ENCODE measurements around the gene CDC42BPG. TPM values are rescaled to one million over a fixed set of nuclear protein-coding genes. Genes with fewer than 3 reads are reported as not detected.
A peak's percentile ranks its signal among the peaks of the same experiment; 100 is the strongest.

The CDC42BPG gene
- total RNA-seq, 3 donors from 2014 or later: 0.13 to 0.33 (median 0.18) TPM

DNA sequence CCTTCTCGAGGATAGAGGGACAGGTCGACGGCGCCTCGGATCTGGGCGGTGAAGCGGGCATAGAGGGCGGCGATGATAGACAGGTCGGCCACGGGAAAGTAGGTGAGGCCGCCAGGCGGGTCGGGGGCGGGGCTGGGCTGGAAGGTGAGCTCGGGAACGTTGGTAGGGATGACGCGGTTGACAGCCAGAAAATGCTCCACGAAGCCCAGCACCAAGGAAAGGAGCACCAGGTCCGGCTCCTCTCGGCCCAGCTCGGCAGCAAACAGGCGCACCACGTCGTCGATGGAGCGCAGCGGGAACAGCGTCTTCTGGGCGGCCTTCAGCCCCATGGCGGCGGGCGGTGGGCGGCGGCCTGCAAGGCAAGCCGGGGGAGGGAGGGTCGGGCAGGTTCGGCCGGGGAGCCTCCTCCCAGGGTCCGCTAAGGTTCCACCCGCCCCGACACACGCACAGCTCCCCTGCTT, 34.6 kb downstream of the CDC42BPG start:
- Mint-ChIP-seq H3K4me1 (ENCODE audit: low read depth) (peaks cover 15% of the 10 kb centered on the region), H3K36me3 (ENCODE audit: insufficient read depth) (peaks cover 14% of the 10 kb centered on the region), H3K27me3 (ENCODE audit: low read depth) (no peaks in the 10 kb centered on the region), H3K4me3 (peak overlapping the region; percentile 96), H3K9me3 (no peaks in the 10 kb centered on the region)
- ATAC-seq: peak; percentile 29
- DNase-seq: no peak

DNA sequence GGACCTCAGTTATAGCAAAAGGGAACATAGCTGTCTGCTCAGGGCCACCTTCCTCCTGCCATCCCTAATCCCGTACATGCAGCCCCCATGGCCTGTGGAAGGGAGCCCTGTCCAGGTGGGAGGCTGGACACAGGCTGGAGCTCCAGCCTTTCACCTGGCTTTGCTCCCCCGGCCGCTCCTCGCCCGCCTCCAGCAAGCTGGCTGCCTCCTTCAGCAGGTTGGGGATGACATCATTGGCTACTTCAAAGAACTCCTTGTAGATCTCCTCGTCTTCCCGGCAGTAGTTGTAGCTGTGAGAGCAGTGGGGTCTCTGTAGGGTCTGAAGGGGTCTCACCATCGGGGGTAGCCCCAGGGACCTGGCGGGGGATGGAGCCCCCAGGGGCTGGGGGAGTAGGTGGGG, 39.0 kb downstream of the CDC42BPG start:
- Mint-ChIP-seq H3K36me3 (ENCODE audit: insufficient read depth) (peaks cover 16% of the 10 kb centered on the region), H3K9me3 (no peaks in the 10 kb centered on the region), H3K4me1 (ENCODE audit: low read depth) (peaks cover 33% of the 10 kb centered on the region), H3K4me3 (peak overlapping the region; percentile 33), H3K27me3 (ENCODE audit: low read depth) (no peaks in the 10 kb centered on the region)
- ATAC-seq (no peak), DNase-seq (no peak)

DNA sequence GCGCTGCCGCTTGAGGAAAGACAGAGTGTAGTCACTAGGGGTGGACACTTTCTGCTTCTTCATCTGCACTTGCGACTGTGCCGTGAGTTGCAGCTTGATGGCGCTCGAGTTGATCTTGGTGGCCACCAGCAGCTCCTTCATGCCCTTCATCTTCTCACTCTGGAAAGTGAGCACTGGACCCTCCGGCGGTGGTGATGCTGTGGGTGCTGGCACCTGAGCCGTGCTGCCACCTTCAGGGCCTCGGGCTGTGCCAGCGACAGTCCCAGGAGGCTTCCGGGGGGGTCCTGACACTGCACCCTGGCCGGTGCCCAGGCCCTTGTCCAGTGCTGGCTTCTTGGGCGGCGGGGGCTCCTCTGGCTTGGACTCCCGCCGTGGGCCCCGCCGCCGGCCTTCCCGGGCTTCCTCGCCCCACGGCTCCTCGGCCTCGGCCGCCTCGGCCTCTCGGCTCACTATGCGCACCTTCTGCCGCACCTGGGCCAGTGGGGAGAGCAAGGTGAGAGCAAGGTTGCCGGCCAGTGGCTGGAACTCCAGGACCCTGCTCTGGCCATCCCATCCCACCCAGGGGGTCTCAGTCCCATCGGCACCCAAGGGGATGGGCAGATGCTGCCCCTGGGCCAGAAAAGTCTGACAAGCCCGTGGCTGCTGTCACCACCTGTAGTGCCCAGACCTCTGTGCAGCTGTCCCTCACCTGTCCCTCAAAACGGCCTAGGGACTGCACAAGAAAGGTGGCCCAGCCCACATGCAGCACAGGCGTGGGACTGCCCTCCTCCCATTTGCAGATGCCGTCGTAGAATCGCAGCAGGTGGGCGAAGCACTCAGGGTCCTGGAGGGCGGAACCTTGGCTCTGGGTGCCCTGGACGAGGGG, 39.9 kb downstream of the CDC42BPG start:
- peaks cover 32% of the 10 kb centered on the region for H3K4me1 Mint-ChIP-seq (ENCODE audit: low read depth)
- no peaks in the 10 kb centered on the region for H3K27me3 Mint-ChIP-seq (ENCODE audit: low read depth)
- H3K36me3 Mint-ChIP-seq (ENCODE audit: insufficient read depth): peaks cover 16% of the 10 kb centered on the region
- peak overlapping the region; percentile 87 for H3K4me3 Mint-ChIP-seq
- ATAC-seq (no peak), DNase-seq (no peak)
- no peaks in the 10 kb centered on the region for H3K9me3 Mint-ChIP-seq

DNA sequence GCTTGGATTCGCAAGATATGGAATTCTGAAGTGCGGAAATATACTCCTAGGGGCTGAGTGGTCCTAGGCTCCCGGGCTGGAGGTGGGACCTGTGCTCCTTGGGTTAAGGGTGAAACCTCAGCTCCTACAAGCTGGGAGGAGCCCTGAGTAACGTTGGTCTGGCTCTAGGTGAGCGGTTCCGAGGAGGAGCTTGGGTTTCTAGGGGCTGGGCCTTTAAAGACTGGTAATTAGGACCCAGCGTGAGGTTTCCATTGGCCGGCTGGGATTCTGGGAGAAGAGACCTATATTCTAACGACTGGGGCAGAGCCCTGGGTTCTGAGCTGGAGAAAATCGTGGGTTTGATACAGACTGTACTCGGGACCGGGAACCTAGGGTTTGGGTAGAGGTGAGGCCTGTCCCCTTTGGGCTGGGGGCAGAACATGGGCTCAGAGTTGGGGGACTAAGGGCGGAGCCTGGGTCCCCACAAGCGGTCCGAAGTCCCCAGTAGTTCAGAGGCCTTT, 40.6 kb downstream of the CDC42BPG start:
- no peak for ATAC-seq

DNA sequence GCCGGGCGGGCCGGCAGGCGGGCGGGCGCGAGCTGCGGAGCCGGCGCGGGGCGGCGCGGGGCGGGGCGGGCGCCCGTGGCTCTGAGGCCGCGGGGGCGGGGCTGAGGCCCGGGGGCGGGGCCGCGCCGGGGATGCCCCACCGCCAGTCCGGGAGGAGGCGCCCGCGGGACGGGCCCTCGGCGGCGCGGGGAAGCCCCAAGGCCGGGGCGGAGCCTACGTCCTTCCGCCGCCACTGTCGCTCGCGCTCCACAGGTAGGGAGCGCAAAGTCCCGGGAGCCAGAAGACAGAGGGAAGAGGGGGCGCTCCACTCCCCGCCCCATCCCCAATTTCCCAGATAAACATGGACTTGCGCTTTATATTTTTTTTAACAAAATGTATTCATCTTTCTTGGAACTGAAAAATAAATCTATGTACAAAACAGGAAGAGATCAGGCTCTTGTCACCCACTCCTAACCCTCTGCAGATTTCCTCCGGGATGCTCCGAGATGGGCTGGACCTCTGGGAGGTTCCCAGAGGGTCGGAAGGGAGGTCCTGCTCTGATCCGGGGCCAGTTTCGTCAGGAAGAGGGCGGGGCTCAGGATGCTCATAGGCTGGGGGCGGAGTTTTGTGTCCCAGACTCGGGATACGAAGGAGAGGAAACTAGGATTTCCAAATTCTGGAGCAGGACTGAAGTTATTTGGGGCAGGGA, 41.2 kb downstream of the CDC42BPG start, which contains the start of gene MAP4K2:
TSS of gene MAP4K2 (minus strand) at position 57 of the 688 bp plus-strand sequence. CDS start 65 bp downstream, outside the sequence.
- DNase-seq (peak; percentile 82), ATAC-seq (peak; percentile 91)
- Mint-ChIP-seq H3K4me1 (ENCODE audit: low read depth) (peaks cover 32% of the 10 kb centered on the region), H3K36me3 (ENCODE audit: insufficient read depth) (peaks cover 18% of the 10 kb centered on the region), H3K9me3 (no peaks in the 10 kb centered on the region), H3K27me3 (ENCODE audit: low read depth) (no peaks in the 10 kb centered on the region), H3K4me3 (peak within 1 kb of the TSS; percentile 87)

More for the DNA sequence above, 40.6 kb downstream of the CDC42BPG start:
- H3K4me3 Mint-ChIP-seq: peak overlapping the region; percentile 87
- H3K4me1 Mint-ChIP-seq (ENCODE audit: low read depth): peaks cover 29% of the 10 kb centered on the region
- no peak for DNase-seq
- H3K9me3 Mint-ChIP-seq: no peaks in the 10 kb centered on the region
- H3K27me3 Mint-ChIP-seq (ENCODE audit: low read depth): no peaks in the 10 kb centered on the region
- H3K36me3 Mint-ChIP-seq (ENCODE audit: insufficient read depth): peaks cover 16% of the 10 kb centered on the region

DNA sequence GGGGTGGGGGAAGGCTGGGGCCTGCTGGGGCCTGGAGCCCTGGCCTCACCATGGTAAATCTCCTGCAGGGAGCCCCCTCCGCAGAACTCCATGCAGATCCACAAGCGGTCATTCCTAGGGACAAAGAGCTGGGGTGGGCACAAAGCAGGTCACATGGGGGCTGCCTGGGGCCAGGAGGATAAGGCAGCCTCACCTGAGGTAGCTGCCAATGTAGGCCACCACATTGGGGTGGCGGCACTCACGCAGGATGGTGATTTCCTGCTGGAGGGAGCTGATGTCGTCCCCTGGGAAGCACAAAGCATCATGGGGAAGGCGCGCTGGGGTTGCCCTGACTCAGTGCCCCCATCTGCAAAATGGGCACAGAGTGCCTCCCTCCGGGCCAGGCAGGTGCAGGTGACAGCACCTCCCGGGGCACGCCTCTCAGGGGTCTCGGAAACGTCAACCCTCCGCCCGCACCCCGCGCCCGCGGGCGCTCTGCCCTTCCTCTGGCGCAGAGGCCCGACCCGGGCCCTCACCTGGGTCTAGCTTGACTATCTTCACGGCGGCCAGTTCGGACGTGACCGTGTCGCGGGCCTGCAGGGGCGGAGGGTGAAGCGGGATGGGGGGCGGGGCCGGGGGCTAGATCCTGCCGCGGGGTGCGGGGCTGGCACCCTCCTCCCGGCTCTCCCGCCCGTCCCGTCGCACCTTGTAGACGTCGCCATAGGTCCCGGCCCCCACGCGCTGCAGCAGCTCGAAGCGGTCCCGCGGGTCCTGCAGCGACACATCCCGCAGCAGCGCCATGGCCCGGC, 41.9 kb downstream of the CDC42BPG start:
- Mint-ChIP-seq H3K36me3 (ENCODE audit: insufficient read depth) (peaks cover 16% of the 10 kb centered on the region), H3K27me3 (ENCODE audit: low read depth) (no peaks in the 10 kb centered on the region), H3K9me3 (no peaks in the 10 kb centered on the region), H3K4me1 (ENCODE audit: low read depth) (peaks cover 32% of the 10 kb centered on the region), H3K4me3 (peak overlapping the region; percentile 78)
- ATAC-seq (peak in 1 of 2 donors; percentile 25), DNase-seq (no peak)

DNA sequence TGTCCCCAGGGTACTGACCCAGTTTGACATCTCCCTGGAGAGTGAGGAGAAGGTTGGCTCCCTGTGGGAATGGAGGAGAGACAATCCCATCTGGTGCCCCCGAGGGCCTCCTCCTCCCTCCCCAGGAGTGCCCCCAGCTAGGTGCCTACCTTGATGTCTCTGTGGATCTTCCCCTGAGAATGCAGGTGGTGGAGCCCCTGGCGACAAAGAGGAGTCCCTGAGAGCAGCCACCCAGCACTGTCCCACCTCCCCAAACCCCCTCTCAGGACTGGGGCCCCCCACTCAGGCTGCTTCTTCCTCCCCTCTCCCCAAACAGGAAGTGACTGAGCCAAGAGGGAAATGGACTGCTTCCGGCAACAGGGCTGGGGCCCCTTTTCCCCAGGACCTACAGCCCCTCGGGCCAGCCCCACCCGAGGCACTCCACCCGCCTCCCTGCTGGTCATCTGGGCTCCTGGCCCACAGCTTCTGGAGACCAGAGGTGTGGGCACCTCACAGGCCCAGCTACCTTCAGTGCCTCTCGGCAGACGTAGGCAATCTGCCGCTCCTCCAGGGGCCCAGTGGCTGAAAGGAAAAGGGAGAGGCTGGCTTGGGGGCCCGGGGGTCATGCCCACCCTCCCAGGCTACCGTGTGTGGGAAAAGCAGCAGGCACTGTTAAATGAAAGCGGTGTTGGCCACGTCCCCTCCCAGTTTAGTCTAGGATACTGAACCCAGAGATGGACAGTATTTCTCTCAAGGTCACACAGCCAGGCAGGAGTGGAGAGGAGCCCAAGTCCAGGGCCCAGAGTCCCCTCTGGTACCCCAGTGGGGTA, 42.7 kb downstream of the CDC42BPG start:
- Mint-ChIP-seq H3K4me1 (ENCODE audit: low read depth) (peaks cover 32% of the 10 kb centered on the region), H3K27me3 (ENCODE audit: low read depth) (no peaks in the 10 kb centered on the region), H3K36me3 (ENCODE audit: insufficient read depth) (peaks cover 12% of the 10 kb centered on the region), H3K9me3 (no peaks in the 10 kb centered on the region), H3K4me3 (peak overlapping the region; percentile 78)
- DNase-seq (no peak), ATAC-seq (no peak)

DNA sequence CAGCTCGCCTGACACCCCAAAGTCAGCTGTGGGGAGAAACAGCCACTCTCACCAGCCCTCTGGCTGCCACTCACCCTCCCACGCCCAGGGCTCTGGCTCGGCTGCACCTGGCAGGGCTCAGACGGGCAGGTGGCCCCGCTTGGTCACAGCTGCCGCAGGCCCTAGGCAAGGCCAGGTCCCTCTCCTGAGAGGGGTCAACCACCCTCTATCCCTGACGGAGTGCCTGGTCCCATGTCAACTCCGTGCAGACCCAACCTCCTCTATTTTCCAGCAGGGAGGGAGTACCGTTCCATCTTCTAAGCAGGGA, 43.3 kb downstream of the CDC42BPG start:
- H3K4me1 Mint-ChIP-seq (ENCODE audit: low read depth): peaks cover 32% of the 10 kb centered on the region
- H3K9me3 Mint-ChIP-seq: no peaks in the 10 kb centered on the region
- no peaks in the 10 kb centered on the region for H3K27me3 Mint-ChIP-seq (ENCODE audit: low read depth)
- ATAC-seq (no peak), DNase-seq (no peak)
- H3K36me3 Mint-ChIP-seq (ENCODE audit: insufficient read depth): peaks cover 7% of the 10 kb centered on the region
- H3K4me3 Mint-ChIP-seq: peak overlapping the region; percentile 78

DNA sequence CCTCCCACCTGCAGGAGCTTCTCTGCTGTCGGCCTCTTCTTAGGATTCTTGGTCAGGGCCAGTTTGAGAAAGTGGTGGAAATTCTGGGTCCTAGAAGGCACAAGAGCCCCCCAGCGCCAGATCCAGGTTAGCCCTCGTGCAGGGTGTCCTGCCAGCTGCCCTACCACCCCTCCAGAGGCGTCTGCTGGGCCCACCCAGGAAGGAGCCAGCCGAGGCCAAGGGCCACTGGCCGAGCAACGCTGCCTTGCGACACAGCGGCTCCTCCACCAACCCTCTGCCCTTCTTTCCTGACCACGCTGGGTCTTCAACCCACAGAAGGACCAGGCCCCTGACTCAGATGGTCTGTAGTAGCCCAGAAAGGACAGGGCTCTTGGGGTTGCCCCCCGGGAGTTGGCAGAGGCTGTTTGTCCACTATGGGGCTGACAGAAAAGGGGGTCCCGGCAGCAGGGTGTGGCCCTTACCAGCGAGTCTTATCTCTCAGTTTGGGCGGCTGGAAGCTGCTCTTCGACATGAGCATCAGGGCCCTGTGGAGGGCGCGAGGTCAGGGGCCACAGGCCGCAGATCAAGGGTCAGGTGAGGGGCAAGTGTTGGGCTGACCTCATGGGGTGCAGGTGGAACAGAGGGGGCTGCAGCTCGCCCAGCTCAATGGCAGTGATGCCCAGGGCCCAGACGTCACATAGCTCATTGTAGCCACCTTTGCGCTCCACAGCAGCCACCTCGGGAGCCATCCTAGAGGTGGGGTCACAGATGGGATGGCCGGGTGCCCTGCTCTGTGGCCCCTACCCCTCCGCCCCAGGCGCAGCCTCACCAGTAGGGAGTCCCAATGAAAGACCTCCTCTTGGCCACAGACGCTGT, 43.9 kb downstream of the CDC42BPG start:
- DNase-seq (no peak), ATAC-seq (no peak)
- H3K4me1 Mint-ChIP-seq (ENCODE audit: low read depth): peaks cover 32% of the 10 kb centered on the region
- H3K9me3 Mint-ChIP-seq: no peaks in the 10 kb centered on the region
- no peaks in the 10 kb centered on the region for H3K27me3 Mint-ChIP-seq (ENCODE audit: low read depth)
- peak overlapping the region; percentile 26 for H3K4me3 Mint-ChIP-seq
- peaks cover 5% of the 10 kb centered on the region for H3K36me3 Mint-ChIP-seq (ENCODE audit: insufficient read depth)

DNA sequence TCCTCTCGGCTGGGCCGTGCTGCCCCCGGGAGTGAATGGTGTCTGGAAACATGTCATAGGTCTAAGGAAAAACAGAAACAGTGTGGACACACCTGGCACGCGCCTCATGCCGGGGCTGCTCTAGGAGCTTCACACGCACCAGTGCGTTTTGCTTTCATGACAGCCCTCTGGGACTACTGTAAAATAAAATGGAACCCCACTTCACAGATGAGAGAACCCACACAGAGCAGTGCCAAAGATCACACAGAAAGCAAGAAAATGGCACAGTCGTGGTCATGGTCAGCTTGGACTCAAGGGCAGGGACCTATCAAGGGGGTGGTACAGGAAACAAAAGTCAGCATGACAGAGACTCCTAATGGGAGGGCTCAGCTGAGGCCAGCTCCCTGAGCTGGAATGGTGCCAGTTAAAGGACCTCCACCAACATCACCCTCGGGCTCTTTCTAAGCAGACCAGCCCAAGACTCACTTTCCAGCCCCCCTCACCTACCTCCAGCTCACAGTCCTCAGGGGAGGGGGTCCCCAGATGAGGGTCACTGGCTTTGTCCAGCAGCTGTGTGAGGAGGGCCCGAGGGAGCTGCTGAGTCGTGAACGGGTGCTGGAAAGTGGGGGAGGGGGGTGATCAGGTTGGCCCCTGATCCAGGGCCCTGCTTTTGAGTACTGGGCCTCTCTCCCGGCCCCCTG, 44.7 kb downstream of the CDC42BPG start:
- DNase-seq: no peak
- Mint-ChIP-seq H3K36me3 (ENCODE audit: insufficient read depth) (peaks cover 5% of the 10 kb centered on the region), H3K9me3 (no peaks in the 10 kb centered on the region), H3K4me1 (ENCODE audit: low read depth) (peaks cover 35% of the 10 kb centered on the region), H3K4me3 (no peak overlapping the region), H3K27me3 (ENCODE audit: low read depth) (no peaks in the 10 kb centered on the region)
- ATAC-seq: no peak

DNA sequence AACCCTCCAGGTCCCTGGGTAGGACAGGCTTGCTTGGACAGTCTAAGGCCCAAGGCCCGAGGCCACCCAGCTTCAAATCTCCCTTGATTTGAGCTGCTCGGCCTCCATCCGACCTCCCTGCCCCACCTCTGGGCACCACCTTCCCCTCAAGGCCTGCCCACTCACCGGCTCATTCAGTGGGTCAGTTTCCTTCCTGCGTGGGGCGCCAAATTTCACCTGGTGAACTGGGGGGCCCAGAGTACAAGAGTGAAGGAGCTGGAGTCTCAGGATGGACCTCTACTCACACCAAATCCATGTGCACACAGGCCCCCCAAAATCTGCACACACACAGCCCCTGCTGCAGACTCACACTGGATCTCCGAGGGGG, 45.2 kb downstream of the CDC42BPG start:
- Mint-ChIP-seq H3K4me3 (no peak overlapping the region), H3K36me3 (ENCODE audit: insufficient read depth) (peaks cover 5% of the 10 kb centered on the region), H3K9me3 (no peaks in the 10 kb centered on the region), H3K27me3 (ENCODE audit: low read depth) (no peaks in the 10 kb centered on the region), H3K4me1 (ENCODE audit: low read depth) (peaks cover 39% of the 10 kb centered on the region)
- ATAC-seq (no peak), DNase-seq (no peak)

DNA sequence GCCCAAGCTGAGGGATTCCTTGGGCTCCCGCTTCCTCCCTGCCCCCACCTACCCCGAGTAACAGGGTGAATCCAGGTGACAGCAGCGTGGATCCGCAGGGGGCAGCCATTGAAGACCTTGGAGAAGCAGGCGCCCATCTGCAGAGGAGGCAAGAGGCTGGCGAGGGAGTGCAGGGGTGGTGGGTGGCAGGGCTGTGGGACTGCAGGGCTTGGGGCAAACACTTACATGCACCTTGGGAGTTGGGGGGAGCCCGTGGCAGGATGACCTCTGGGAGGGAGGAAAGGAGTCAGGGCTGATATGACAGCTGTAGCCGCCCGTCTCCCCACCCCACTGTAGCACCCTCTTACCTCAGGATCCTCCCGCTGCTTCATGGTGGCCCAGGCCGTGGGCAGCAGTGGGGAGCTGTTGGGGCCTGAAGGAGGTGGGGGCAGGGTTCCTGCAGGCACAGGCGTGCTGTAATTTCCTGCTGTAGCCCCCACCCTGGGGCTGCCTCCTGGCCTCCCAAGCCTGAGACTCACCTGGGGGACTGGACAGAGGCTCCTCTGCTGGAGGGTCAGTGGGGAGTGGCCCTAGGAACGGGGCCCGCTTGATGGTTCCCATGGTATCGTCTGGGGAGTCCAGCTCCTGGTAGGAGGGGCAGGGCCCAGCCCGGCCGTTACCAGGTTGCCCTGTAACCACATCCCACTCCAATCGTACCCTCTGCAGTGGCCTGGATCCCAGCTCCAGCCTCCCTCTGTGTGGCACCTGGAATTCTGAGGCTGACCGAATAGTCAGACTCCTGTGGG, 47.5 kb downstream of the CDC42BPG start:
- no peaks in the 10 kb centered on the region for H3K9me3 Mint-ChIP-seq
- H3K4me1 Mint-ChIP-seq (ENCODE audit: low read depth): peaks cover 43% of the 10 kb centered on the region
- ATAC-seq (no peak), DNase-seq (no peak)
- H3K36me3 Mint-ChIP-seq (ENCODE audit: insufficient read depth): peaks cover 3% of the 10 kb centered on the region
- H3K4me3 Mint-ChIP-seq: no peak overlapping the region
- H3K27me3 Mint-ChIP-seq (ENCODE audit: low read depth): no peaks in the 10 kb centered on the region

Measured in activated T-cell treated with anti-CD3 and anti-CD28 coated beads, Interleukin-2, amount 50 U/mL, for 4 hours (primary cell).